SU-DHL-6 (cell line): Measurements from ENCODE around the gene KCNC1.

ENCODE experiments used
- H2AFZ ChIP-seq: fragments of 200-600 bp; sonication (generic); 2 replicates; pipeline ENCODE4 v1.6.1; 2014; ENCODE audit warnings: low read depth, mild to moderate bottlenecking, moderate library complexity, mixed read lengths, antibody characterized with exemption, low read length; ENCODE audit not compliant: severe bottlenecking
- H3F3A ChIP-seq: fragments of 200-600 bp; shearing (Covaris generic); 2 replicates; pipeline ENCODE4 v1.6.0; 2016; ENCODE audit warnings: antibody characterized with exemption, mild to moderate bottlenecking; ENCODE audit not compliant: insufficient read depth
- H3K27ac ChIP-seq: fragments of 200-600 bp; sonication (generic); 2 replicates; pipeline ENCODE4 v1.5.1; 2016; ENCODE audit warnings: low read depth, mild to moderate bottlenecking, low read length, moderate library complexity, mixed read lengths
- H3K27me3 ChIP-seq: fragments of 200-600 bp; sonication (generic), shearing (Covaris generic); 2 replicates; pipeline ENCODE4 v1.6.0; 2014; ENCODE audit warnings: mild to moderate bottlenecking, low read length
- H3K36me3 ChIP-seq: fragments of 200-600 bp; sonication (generic); 2 replicates; pipeline ENCODE4 v1.6.1; 2014; ENCODE audit warnings: mild to moderate bottlenecking, low read length, mixed read lengths
- H3K4me2 ChIP-seq: fragments of 300-600, 200-600 bp; shearing (Covaris generic), sonication (generic); 2 replicates; pipeline ENCODE4 v1.6.0; 2014; ENCODE audit warnings: low read length, low read depth, mild to moderate bottlenecking; ENCODE audit not compliant: poor library complexity, severe bottlenecking
- H3K4me3 ChIP-seq: fragments of 200-600 bp; sonication (generic); 2 replicates; pipeline ENCODE4 v1.5.1; 2014; ENCODE audit warnings: antibody characterized with exemption, low read length, mild to moderate bottlenecking, mixed read lengths; ENCODE audit not compliant: insufficient read depth, poor library complexity, severe bottlenecking
- H3K79me2 ChIP-seq: fragments of 200-600 bp; sonication (generic); 2 replicates; pipeline ENCODE4 v1.6.1; 2014; ENCODE audit warnings: mild to moderate bottlenecking, low read length, moderate library complexity; ENCODE audit not compliant: insufficient read depth
- H3K9ac ChIP-seq: fragments of 200-600 bp; sonication (generic); 2 replicates; pipeline ENCODE4 v1.7.0; 2014; ENCODE audit warnings: mild to moderate bottlenecking, low read length
- H3K9me2 ChIP-seq: fragments of 200-600 bp; sonication (generic); replicated peaks from 2 replicates; pipeline ENCODE4 v1.6.1; 2014; ENCODE audit warnings: low read length; ENCODE audit not compliant: insufficient read depth
- H3K9me3 ChIP-seq: fragments of 200-600 bp; sonication (generic); 2 replicates; pipeline ENCODE4 v1.6.1; 2014; ENCODE audit warnings: low read length, mixed read lengths; ENCODE audit not compliant: insufficient read depth
- H4K20me1 ChIP-seq: fragments of 200-600 bp; sonication (generic); 2 replicates; pipeline ENCODE4 v1.6.1; 2014; ENCODE audit warnings: low read depth, mild to moderate bottlenecking, antibody characterized with exemption, low read length, moderate library complexity, mixed read lengths
- CTCF ChIP-seq: fragments of 200-600 bp; sonication (generic); IDR thresholded peaks from one replicate; pipeline ENCODE4 v1.5.1; 2017; ENCODE audit warnings: antibody characterized with exemption, mild to moderate bottlenecking, low read length, moderate library complexity; ENCODE audit not compliant: insufficient read depth, poor library complexity, severe bottlenecking
- EZH2phosphoT487 ChIP-seq: fragments of 200-600 bp; sonication (generic), shearing (Covaris generic); conservative IDR thresholded peaks from 2 replicates; pipeline ENCODE4 v1.6.1; 2018; ENCODE audit warnings: mild to moderate bottlenecking, antibody characterized with exemption, low read length, moderate library complexity, mixed read lengths

Gene KCNC1

GRCh38 chr11:17719028-17719937 is 15.3 kb upstream of the KCNC1 start, which contains the start of gene MYOD1:
MYOD1 (plus strand) TSS chr11:17719571; CDS start chr11:17719783, 212 bp downstream.
- H3K9me3 ChIP-seq, result no peaks in the 10 kb centered on the region
- no peak within 1 kb of the TSS for H3K27ac ChIP-seq
- H2AFZ ChIP-seq, result no peak within 1 kb of the TSS
- TF ChIP-seq EZH2phosphoT487 (no peak), CTCF (no peak)
- no peaks in the 10 kb centered on the region for H3K9me2 ChIP-seq
- H3K36me3 ChIP-seq, result no peaks in the 10 kb centered on the region
- no peak within 1 kb of the TSS for H3K9ac ChIP-seq
- no peak within 1 kb of the TSS for H3K4me3 ChIP-seq
- no peak within 1 kb of the TSS for H3K4me2 ChIP-seq
- H3F3A ChIP-seq, result no peaks in the 10 kb centered on the region
- no peaks in the 10 kb centered on the region for H4K20me1 ChIP-seq
- H3K79me2 ChIP-seq, result no peaks in the 10 kb centered on the region
- no peaks in the 10 kb centered on the region for H3K27me3 ChIP-seq

DNA sequence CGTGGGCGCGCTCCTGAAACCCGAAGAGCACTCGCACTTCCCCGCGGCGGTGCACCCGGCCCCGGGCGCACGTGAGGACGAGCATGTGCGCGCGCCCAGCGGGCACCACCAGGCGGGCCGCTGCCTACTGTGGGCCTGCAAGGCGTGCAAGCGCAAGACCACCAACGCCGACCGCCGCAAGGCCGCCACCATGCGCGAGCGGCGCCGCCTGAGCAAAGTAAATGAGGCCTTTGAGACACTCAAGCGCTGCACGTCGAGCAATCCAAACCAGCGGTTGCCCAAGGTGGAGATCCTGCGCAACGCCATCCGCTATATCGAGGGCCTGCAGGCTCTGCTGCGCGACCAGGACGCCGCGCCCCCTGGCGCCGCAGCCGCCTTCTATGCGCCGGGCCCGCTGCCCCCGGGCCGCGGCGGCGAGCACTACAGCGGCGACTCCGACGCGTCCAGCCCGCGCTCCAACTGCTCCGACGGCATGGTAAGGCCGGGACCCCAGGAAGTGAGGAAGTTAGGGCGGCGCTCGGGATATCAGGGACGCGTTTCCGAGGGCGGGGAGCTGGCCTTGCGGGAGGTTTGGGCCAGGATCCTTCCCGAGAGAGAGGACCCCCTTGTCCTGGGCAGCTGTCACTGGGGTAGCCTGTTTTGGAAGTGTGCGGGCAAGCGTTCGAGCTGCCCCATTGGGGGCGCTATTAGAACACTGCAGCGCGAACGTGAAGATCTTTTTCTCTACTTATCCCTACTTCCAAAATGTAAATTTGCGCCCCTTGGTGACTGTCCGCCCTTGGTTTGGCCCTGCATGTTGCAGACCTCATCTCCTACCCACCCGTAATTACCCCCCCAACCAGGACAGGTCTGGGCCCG is 14.4 kb upstream of the KCNC1 start:
- Histone ChIP-seq H3K79me2 (no peaks in the 10 kb centered on the region), H3K9me3 (no peaks in the 10 kb centered on the region), H3K9ac (no peak overlapping the region), H3K9me2 (no peaks in the 10 kb centered on the region), H3K4me2 (no peak overlapping the region), H3K4me3 (no peak overlapping the region), H2AFZ (no peak overlapping the region), H3K27me3 (no peaks in the 10 kb centered on the region), H3K27ac (no peak overlapping the region), H4K20me1 (no peaks in the 10 kb centered on the region), H3K36me3 (no peaks in the 10 kb centered on the region), H3F3A (no peaks in the 10 kb centered on the region)
- TF ChIP-seq CTCF, result no peak
- no peak for TF ChIP-seq EZH2phosphoT487

- Histone ChIP-seq H3K4me2 (no peak overlapping the region), H3K79me2 (no peaks in the 10 kb centered on the region), H3F3A (no peaks in the 10 kb centered on the region), H3K36me3 (no peaks in the 10 kb centered on the region), H3K27me3 (no peaks in the 10 kb centered on the region), H4K20me1 (no peaks in the 10 kb centered on the region), H2AFZ (no peak overlapping the region), H3K9me2 (no peaks in the 10 kb centered on the region), H3K4me3 (no peak overlapping the region), H3K9me3 (no peaks in the 10 kb centered on the region), H3K27ac (no peak overlapping the region), H3K9ac (no peak overlapping the region)
- no peak for TF ChIP-seq CTCF
Observed at GRCh38 chr11:17720796-17721171, 13.8 kb upstream of the KCNC1 start.
